ENCODE data around the gene GLG1.
"Not testable (repeated sequence)": the region's sequence is repeated elsewhere in the genome, so short reads cannot be mapped to it uniquely, and the experiment has no call there.

Gene GLG1

DNA sequence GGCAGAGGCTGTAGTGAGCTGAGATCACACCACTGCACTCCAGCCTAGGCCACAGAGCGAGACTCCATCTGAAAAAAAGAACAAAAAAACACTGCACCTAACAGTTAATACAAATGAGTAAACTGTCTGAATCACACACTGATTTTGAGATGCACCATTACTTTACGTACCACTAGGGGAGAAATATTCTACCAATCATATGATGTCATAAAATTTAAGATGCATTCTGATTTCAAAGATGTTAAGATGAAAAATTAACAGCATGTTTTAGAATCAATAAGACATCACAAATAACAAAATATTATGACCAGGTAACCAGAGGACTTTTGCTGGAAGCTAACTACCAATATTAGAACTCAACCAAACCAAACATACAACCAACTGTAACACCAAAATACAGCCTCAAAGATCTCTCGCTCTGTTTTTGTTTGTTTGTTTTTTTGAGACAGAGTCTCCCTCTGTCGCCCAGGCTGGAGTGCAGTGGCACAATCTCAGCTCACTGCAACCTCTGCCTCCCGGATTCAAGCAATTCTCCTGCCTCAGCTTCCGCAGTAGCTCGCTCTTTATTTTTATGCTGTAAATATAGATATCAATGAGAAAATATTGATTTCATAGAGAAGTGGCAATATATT lies 31.6 kb downstream of the GLG1 start:
- DNase-seq (ENCODE audit: low read depth): no peak

GRCh38 chr16:74574146-74574545 lies 32.8 kb downstream of the GLG1 start:
- DNase-seq (ENCODE audit: low read depth): no peak

DNA sequence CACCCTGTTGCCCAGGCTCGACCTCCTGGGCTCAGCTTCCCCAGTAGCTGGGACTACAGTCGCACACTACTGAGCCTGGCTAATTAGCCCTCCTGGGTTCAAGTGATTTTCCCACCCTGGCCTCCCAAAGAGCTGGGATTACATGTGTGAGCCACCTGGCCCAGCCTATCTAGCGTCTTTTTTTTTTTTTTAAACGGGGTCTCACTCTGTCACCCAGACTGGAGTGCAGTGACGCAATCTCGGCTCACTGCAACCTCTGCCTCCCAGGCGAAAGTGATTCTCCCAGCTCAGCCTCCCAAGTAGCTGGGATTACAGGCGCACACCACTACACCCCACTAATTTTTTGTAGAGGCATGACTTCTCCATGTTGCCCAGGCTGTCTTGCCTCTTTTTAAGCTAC lies 33.3 kb downstream of the GLG1 start:
- no peak for DNase-seq (ENCODE audit: low read depth)

DNA sequence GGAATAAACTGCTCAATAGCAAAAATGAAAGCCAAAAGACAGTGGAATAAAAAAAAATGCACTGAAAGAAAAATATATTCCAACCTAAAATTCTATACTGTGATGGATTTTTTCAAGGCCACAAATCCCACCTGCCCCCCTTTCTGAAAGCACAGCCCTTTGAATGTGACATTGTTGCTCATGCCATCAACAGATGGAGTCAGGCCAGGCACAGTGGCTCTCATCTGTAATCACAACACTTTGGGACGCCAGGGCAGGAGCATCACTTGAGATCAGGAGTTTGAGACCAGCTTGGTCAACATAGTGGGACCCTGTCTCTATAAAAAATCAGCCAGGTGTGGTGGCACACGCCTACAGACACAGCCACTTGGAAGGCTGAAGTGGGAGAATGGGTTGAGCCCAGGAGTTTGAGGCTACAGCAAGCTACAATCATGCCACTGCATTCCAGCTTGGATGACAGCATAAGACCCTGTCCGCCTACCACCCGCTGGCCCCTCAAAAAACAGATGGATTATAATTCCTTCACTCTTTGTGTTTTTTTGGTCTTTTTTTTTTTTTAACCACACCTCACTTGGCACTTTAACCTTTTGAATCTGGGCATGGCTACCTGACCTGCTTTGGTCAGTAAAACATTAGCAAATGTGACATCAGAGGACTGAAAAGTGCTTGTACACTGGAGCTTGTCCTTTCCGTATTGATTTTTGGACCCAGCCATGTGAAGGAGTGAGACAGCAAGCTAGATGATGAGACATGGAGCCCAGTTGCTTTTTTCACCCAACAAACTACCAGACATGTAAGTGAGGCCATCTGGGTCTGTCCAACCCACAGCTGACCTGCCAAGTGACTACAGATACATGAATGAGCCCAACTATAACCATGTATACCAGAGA lies 36.3 kb downstream of the GLG1 start:
- no peak for DNase-seq (ENCODE audit: low read depth)

DNA sequence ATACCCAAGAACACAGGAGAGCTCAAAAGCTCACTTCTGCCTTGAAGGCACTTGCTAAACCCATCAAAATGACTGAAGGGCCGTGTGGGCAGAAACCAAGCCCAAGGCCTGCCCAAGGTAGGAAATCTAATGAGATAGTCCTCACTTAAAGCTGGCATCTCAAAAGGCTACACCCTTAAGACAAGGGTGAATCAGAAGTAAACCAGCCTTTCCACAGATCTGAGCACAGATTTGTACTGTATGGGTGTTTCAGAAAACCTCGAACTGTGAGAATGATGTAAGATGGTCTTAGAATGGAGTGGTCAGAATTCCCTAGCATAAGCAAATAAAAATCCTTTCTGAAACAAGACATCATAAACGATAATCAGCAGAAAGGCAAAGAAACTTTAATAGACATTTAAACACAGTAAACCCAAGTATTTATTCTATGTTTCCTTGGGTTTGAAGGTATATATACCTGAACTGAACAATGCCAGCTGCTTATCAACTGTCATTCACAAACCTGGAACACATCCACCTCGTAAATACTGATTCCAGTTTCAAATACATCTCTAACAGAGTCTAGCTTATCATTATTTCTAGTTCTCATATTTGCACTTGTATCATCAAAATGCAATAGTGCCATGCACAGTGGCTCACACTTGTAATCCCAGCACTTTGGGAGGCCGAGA lies 37.8 kb downstream of the GLG1 start:
- DNase-seq (ENCODE audit: low read depth): peak; percentile 65

GRCh38 chr16:74567901-74568300 lies 39.0 kb downstream of the GLG1 start:
- no peak for DNase-seq (ENCODE audit: low read depth)

- DNase-seq (ENCODE audit: low read depth): no peak
Observed at GRCh38 chr16:74565378-74565777, 41.5 kb downstream of the GLG1 start.

DNA sequence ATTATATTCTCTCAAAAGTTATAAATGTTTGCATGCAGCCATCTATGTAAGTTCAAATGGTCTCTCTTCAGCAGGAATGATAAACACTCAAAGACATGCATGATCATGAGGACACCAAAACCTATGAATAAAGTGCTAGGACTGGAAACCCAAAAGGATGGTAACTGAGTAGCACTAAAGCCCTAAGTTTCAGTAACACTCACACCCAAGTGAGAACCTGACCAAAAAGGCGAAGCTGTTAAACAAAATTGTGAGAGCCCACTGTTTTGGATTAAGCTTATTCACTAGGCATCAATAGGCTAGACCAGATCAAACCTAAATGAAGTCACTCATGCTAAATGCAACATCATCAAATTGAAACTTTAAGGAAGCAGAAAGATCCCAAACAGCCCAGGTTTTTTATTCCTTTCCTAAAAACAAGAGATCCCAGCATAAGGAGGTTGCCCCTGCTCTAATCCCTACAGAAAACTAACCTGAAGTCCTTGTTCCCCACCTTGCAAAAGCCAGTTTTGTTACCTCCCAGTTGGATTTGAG lies 42.4 kb downstream of the GLG1 start:
- DNase-seq (ENCODE audit: low read depth): no peak

DNA sequence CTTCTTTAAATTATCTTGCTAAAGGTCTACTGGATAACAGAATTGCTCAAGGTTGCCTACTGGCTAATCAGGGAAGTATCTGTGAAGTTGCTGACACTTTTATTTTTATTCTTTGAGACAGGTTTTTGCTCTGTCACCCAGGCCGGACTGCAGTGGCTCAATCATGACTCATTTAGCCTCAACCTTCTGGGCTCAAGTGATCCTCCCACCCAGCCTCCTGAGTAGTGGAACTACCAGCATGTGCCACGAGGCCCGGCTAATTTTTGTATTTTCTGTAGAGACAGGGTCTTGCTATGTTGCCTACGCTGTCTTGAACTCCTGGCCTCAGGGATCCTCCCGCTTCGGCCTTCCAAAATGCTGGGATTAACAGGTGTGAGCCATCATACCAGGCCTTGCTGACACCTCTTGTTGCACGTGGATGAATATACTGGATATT lies 43.1 kb downstream of the GLG1 start:
- peak; percentile 75 for DNase-seq (ENCODE audit: low read depth)

- DNase-seq (ENCODE audit: low read depth): no peak
Observed at GRCh38 chr16:74562117-74562516, 44.8 kb downstream of the GLG1 start.

- DNase-seq (ENCODE audit: low read depth): no peak
Observed at GRCh38 chr16:74561626-74562025, 45.3 kb downstream of the GLG1 start.

GRCh38 chr16:74560912-74561311 lies 46.0 kb downstream of the GLG1 start:
- no peak for DNase-seq (ENCODE audit: low read depth)

DNA sequence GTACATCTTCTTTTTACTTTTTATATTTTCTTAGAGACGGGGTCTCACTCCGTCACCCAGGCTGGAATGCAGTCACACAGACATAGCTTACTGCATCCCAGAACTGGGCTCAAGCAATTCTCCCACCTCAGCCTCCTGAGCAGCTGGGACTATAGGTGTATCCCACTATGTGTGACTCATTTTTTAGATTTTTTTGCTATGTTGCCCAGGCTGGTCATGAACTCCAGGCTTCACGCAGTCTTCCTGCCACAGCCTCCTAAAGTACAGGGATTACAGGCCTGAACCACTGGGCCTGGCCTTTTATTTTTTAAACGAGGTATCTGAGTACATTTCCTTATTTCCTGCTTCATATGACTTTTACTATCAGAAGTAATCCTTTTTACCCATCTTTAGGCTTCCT lies 48.0 kb downstream of the GLG1 start:
- DNase-seq (ENCODE audit: low read depth): no peak

- DNase-seq (ENCODE audit: low read depth): no peak
Observed at GRCh38 chr16:74557275-74557674, 49.6 kb downstream of the GLG1 start.

DNA sequence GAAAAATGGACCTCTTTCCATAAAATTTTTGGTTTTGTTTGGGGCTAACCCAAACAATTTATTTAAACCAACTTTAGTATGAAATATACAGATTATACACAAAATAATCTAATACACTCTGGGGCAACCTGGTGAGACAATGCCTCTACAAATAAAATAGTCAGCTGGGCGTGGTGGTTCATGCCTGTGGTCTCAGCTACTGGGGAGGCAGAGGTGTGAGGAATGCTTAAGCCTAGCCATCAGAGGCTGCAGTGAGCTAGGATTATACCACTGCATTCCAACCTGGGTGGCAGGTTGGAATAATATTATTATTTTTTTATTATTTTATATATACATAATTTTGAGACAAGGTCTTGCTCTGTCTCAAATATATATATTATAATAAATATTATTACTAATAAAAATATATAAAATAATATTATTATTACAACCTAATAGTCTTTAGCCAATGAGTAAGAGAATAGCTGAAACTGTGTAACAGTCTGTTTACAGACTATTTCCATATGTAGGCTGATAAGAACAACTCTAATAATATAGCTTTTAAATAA lies 50.5 kb downstream of the GLG1 start:
- peak; percentile 47 for DNase-seq (ENCODE audit: low read depth)

GRCh38 chr16:74552357-74552756 lies 54.6 kb downstream of the GLG1 start:
- DNase-seq (ENCODE audit: low read depth): not testable (repeated sequence)

DNA sequence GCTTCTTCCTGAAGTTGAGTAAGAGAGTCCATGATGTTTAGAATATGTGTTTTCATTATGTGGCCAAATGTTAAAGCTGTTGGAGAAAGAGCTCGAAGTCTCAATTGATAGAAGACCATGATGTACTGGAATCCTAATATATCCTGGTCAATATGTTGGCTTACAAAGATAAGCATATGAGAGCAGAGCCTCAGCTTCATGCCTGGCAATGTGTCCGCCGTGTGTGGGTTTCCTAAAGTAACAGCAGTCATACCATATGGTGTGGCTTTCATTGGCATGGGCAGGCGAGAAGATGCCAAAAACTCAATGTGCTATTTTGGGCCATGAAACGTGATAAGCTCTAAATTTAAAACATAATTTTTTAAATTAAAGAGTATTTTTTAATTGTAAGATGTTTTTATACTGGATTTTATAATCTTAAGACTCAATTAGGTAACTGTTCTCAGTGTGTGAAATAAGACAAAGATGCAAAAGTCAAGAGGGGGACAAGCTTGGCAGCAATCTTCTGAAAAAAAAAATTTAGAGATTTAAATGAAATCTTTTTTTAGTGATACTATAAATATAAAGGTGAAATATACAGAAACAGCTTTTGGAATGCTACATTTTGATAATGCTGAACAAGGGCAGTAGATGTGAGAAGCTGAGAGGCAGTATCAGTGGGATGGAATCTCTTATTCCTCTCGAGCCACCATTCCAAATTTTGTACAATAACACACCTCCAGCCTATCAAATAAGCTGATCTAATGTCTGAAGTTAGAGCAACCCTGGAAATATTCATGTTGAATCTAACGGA lies 56.5 kb downstream of the GLG1 start:
- DNase-seq (ENCODE audit: low read depth): not testable (repeated sequence)

- DNase-seq (ENCODE audit: low read depth): not testable (repeated sequence)
Observed at GRCh38 chr16:74546112-74546511, 60.8 kb downstream of the GLG1 start.

- not testable (repeated sequence) for DNase-seq (ENCODE audit: low read depth)
Observed at GRCh38 chr16:74542911-74543578, 63.9 kb downstream of the GLG1 start.

GRCh38 chr16:74540663-74541062 lies 66.3 kb downstream of the GLG1 start:
- not testable (repeated sequence) for DNase-seq (ENCODE audit: low read depth)

- not testable (repeated sequence) for DNase-seq (ENCODE audit: low read depth)
Observed at GRCh38 chr16:74538801-74539200, 68.1 kb downstream of the GLG1 start.
